Large intestine (tissue), 3 donors: ENCODE data around the gene SLCO1B1. TPM values are rescaled to one million over a fixed set of nuclear protein-coding genes. Genes with fewer than 3 reads are reported as not detected.
"Not testable (repeated sequence)": the region's sequence is repeated elsewhere in the genome, so short reads cannot be mapped to it uniquely, and the experiment has no call there.

ENCODE experiments used
- DNase-seq, 2 donors: peaks; one replicate each; pipeline versions ENCODE4 v3.0.0 to v3.0.0-alpha.2; 2013
- H3K27ac ChIP-seq: one replicate; pipeline ENCODE4 v1.5.1; 2013; ENCODE audit warnings: low read length
- H3K27me3 ChIP-seq: 2 replicates; pipeline ENCODE4 v1.6.1; 2013; ENCODE audit warnings: low read length; ENCODE audit not compliant: control insufficient read depth, insufficient read depth
- H3K36me3 ChIP-seq: 2 replicates; pipeline ENCODE4 v1.6.1; 2013; ENCODE audit warnings: low read length; ENCODE audit not compliant: control insufficient read depth, insufficient read depth
- H3K4me1 ChIP-seq: one replicate; pipeline ENCODE4 v1.6.1; 2013; ENCODE audit warnings: low read length; ENCODE audit not compliant: control insufficient read depth, insufficient read depth
- H3K4me3 ChIP-seq: one replicate; pipeline ENCODE4 v1.5.1; 2013; ENCODE audit warnings: low read length
- H3K9me3 ChIP-seq: one replicate; pipeline ENCODE4 v1.6.1; 2013; ENCODE audit warnings: mild to moderate bottlenecking, low read depth, low read length, moderate library complexity; ENCODE audit not compliant: control insufficient read depth
- WGBS: methylation state at CpG from one replicate; pipeline ENCODE4 v1.1.5; 2013; ENCODE audit warnings: low lambda C conversion rate; ENCODE audit not compliant: insufficient coverage; 5-methylcytosine and 5-hydroxymethylcytosine counted together
- polyA plus RNA-seq: library from polyadenylated mRNA; unstranded; fragments of 120-200 nt; gene quantifications from one replicate; pipeline ENCODE4 v1.2.1, GENCODE V29; 2013

SLCO1B1 gene
- polyA plus RNA-seq, 1 donor = not detected

DNA sequence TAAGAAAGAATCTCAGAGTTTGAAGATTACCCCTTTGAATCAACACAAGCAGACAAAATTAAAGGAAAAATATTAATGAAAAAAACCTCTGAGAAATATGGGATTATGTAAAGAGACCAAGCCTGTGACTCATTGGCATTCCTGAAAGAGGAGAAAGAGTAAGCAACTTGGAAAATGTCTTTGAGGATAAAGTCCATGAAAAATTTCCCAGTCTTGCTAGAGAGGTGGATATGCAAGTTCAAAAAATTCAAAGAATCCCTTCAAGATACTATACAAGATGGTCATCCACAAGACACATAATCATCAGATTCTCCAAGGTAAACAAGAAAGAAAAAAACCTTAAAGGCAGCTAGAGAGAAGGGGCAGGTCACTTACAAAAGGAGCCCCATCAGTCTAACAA, 13.3 kb downstream of the SLCO1B1 start:
- DNase-seq = no peak
- no peaks in the 10 kb centered on the region for H3K36me3 ChIP-seq
- H3K4me1 ChIP-seq = no peaks in the 10 kb centered on the region
- H3K4me3 ChIP-seq = no peak overlapping the region
- no peaks in the 10 kb centered on the region for H3K9me3 ChIP-seq
- no peaks in the 10 kb centered on the region for H3K27me3 ChIP-seq
- H3K27ac ChIP-seq = no peak overlapping the region

DNA sequence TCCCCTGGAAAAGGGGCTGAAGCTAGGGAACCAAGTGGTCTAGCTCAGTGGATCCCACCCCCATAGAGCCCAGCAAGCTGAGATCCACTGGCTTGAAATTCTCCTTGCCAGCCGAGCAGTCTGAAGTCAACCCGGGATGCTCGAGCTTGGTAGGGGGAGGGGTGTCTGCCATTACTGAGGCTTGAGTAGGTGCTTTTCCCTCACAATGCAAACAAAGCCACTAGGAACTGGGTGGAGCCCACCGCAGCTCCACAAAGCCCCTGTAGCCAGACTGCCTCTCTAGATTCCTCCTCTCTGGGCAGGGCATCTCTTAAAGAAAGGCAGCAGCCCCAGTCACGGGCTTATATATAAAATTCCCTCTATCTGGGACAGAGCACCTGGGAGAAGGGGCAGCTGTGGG, 18.9 kb downstream of the SLCO1B1 start:
- H3K4me3 ChIP-seq, H3K36me3 ChIP-seq, H3K9me3 ChIP-seq, H3K4me1 ChIP-seq, DNase-seq, H3K27ac ChIP-seq, H3K27me3 ChIP-seq: not testable (repeated sequence)
- WGBS = no CpG with 5 or more reads among the region's 5 CpGs

DNA sequence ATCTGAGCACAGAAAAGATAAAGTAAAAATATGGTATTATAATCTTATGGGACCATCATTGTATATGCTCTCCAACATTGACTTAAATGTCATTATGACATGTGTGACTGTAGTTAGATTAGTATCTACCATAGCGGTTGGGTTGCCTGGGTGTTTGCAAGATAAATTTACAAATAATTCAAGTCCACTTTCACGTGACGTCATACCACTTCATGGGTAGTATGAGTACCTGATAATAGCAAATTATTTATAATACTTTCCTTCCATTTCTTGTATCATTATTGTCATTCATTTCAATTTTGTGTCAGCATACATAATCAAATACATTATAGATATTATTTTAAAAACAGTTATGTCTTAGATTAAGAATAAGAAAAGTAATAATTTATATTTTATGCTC, 20.2 kb downstream of the SLCO1B1 start:
- Histone ChIP-seq H3K27me3 (no peaks in the 10 kb centered on the region), H3K27ac (no peak overlapping the region), H3K36me3 (no peaks in the 10 kb centered on the region), H3K4me3 (no peak overlapping the region), H3K9me3 (no peaks in the 10 kb centered on the region), H3K4me1 (no peaks in the 10 kb centered on the region)
- DNase-seq = no peak
- WGBS = 100% methylated on average over 2 of the region's 3 CpGs

DNA sequence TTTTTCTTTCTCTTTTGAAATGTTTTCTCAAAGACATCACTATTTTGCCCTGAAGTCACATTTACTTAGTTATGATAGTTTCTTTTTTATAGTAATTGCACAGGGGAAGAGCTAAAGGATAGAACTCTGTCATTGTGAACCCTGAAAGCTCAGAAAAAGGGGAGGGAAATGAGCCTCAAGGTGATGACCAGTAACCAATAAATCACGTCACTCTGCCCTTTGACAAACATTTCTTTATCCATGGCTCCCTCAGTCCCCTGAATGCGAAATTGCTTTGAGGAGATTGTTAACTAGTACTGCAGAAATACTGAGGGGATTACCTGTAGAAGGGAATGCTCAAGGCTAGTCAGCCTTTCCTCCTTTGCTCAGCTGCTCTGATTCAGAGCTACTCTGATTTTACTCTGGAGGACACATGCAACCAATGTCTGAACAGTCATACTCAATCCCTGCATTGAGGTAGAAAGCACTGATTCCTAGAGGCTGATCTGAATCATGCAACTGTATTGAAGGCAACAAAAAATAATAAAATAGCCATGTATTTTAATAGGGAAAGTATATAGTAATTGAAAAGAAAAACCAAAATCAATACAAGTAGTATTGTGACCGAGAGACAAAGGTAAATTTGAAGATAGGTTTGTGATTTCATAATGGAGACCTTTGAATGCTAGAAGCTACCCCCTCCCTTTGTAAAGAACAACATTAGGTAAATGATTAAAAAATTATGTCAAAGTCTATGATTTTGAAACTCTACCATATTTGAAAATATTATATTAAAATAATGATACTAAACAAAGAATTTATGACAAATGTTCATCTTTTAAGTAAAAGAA, 24.7 kb downstream of the SLCO1B1 start:
- Histone ChIP-seq H3K36me3 (no peaks in the 10 kb centered on the region), H3K27me3 (no peaks in the 10 kb centered on the region), H3K4me3 (no peak overlapping the region), H3K9me3 (no peaks in the 10 kb centered on the region), H3K4me1 (no peaks in the 10 kb centered on the region), H3K27ac (no peak overlapping the region)
- 70% methylated on average over 1 of the region's 3 CpGs for WGBS
- DNase-seq = no peak

DNA sequence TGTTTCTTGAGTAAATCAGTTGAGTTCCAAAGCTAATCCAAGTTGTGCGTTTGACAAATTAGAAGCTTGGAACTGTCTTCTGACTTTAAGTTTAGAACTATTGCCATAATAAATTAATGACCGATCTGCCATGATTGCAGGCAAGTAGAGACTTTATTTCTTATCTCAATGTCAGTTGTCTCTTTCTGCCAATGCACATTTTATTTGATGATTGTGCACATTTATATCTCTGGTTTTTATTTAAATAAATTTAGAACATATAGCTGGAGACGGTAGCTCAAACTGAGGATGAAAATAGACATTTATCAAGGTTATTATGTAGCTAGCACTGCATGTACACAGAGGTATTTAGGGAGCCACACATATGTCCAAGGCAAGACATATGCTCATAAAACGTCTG, 34.1 kb downstream of the SLCO1B1 start:
- DNase-seq = no peak
- Histone ChIP-seq H3K9me3 (peaks cover 3% of the 10 kb centered on the region), H3K27ac (no peak overlapping the region), H3K4me1 (no peaks in the 10 kb centered on the region), H3K36me3 (no peaks in the 10 kb centered on the region), H3K4me3 (no peak overlapping the region), H3K27me3 (no peaks in the 10 kb centered on the region)
- WGBS = 90% methylated on average over 2 of the region's 4 CpGs

DNA sequence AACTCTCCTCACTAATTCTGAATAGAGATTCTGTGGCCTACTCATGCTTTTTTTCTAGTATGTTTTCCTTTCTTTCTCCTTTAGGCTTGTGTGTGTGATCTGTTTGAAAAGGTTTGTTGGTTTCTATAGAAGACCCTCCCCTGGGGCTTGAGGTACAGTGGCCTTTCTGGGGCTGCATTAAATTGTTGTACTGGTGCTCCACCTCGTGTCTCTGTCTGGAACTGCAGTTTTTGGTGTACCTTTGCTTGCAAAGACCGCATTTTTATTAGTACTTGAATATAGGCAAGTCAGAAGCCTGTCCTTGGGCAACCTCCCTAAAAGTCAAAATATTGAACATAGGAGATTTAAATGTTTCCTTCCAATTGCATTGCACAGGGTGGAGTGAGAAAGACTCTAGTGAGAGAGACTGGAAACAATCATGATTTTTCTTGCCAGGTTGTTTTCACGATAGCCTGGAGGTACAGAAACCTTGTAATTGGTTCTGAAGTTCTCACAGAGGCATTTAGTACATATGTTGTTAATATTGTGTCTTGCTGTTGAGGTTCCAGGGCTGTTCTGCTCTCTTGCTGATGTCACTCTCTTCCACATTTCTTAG, 39.0 kb downstream of the SLCO1B1 start:
- Histone ChIP-seq H3K4me1 (no peaks in the 10 kb centered on the region), H3K36me3 (no peaks in the 10 kb centered on the region), H3K27ac (no peak overlapping the region), H3K27me3 (no peaks in the 10 kb centered on the region), H3K9me3 (peaks cover 3% of the 10 kb centered on the region), H3K4me3 (no peak overlapping the region)
- WGBS = no CpG with 5 or more reads among the region's 3 CpGs
- DNase-seq = peak in 1 of 2 donors; percentile 3

DNA sequence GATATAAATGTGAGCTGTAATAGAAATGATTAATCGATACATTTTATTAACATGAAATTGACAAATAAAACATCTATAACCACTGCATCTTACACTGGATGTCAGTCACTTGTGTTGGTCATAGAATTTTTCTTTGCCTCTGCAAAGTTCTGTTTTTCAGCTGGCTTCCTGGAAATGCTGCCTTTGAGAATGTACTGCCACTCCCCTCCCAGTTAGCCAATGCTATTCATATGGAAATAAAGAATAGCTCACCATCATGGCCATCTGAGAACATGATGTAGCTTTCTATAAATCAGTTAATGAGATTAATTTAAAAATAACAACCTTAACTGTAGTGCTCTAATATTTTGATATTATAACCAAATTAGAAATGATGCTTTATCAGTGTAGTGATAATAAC, 41.1 kb downstream of the SLCO1B1 start:
- H3K4me3 ChIP-seq = no peak overlapping the region
- DNase-seq = no peak
- no peaks in the 10 kb centered on the region for H3K4me1 ChIP-seq
- peaks cover 3% of the 10 kb centered on the region for H3K9me3 ChIP-seq
- WGBS = no CpG with 5 or more reads among the region's 1 CpG
- H3K27ac ChIP-seq = no peak overlapping the region
- no peaks in the 10 kb centered on the region for H3K36me3 ChIP-seq
- no peaks in the 10 kb centered on the region for H3K27me3 ChIP-seq

DNA sequence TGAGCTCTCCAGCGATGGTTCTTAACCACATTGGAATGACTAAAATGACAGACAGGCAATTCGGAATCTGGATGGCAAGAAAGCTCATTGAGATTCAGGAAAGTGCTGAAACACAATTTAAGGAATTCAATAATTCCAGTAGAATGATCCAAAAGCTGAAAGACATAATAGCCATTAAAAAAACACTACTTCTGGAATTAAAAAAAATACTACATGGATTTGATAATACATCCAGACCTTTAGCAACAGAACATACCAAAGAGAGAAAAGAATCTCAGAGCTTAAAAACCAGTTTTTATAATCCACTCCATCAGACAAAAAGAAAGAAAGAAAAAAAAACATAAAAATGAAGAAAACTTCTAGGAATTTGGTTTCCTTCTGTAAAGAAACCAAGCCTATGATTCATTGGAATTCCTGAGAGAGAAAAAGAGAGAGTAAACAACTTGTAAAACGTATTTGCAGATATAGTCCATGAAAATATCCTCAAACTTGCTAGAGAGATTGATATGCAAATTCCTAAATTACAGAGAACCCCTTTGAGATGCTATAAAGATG, 52.8 kb downstream of the SLCO1B1 start:
- no peaks in the 10 kb centered on the region for H3K9me3 ChIP-seq
- H3K4me3 ChIP-seq = no peak overlapping the region
- no peaks in the 10 kb centered on the region for H3K27me3 ChIP-seq
- H3K36me3 ChIP-seq = no peaks in the 10 kb centered on the region
- WGBS = no CpG with 5 or more reads among the region's 3 CpGs
- no peak for DNase-seq
- no peak overlapping the region for H3K27ac ChIP-seq
- H3K4me1 ChIP-seq = no peaks in the 10 kb centered on the region

DNA sequence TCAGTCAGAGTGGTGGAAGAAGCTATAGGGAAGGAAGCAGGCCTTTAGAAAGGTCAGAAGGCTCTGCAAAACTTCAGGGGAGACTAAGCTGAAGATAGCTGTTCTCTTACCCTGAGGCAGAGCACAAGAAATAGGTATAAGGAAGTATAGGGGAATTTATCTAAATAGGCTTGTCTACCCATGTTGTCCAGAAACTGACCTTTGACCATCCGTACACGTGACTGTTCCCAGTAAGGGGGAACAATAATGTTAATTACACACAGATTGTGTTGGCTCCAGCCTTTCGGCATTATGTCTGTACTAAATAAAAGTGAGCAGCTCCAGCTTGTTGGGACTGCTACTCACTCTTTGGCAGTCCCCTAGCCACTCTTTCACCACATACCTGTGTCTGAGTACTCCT, 59.0 kb downstream of the SLCO1B1 start:
- no peaks in the 10 kb centered on the region for H3K36me3 ChIP-seq
- peak in 1 of 2 donors; percentile 10 for DNase-seq
- no peaks in the 10 kb centered on the region for H3K4me1 ChIP-seq
- no peak overlapping the region for H3K4me3 ChIP-seq
- H3K27ac ChIP-seq = no peak overlapping the region
- H3K9me3 ChIP-seq = peaks cover 5% of the 10 kb centered on the region
- no CpG with 5 or more reads among the region's 3 CpGs for WGBS
- no peaks in the 10 kb centered on the region for H3K27me3 ChIP-seq

DNA sequence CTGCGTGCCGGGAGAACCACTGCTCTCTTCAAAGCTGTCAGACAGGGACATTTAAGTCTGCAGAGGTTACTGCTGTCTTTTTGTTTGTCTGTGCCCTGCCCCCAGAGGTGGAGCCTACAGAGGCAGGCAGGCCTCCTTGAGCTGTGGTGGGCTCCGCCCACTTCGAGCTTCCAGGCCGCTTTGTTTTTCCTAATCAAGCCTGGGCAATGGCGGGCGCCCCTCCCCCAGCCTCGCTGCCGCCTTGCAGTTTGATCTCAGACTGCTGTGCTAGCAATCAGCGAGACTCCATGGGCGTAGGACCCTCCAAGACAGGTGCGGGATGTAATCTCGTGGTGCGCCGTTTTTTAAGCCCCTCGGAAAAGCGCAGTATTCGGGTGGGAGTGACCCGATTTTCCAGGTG, 83.4 kb downstream of the SLCO1B1 start:
- not testable (repeated sequence) for DNase-seq, H3K36me3 ChIP-seq, H3K27me3 ChIP-seq, H3K4me1 ChIP-seq, H3K9me3 ChIP-seq, H3K27ac ChIP-seq, H3K4me3 ChIP-seq
- no CpG with 5 or more reads among the region's 19 CpGs for WGBS

DNA sequence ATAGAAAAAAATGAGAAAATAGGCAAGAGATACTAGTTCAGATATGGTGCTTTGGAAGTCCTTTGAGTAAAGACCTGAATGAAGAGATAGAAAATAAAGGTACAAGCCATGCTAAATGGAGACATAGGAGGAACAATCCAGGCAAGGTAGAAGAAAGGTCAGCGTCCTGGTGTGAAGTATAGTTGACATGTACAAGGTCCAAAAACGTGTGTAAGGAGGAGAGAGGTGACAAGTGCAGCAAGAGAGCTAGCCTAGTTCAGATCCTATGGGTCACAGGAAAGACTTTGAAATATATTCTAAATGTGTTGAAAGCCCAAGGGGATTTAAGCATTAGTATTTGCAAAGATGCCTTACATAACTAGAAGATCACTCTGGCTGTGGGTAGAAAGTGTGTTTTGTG, 88.2 kb downstream of the SLCO1B1 start:
- Histone ChIP-seq H3K9me3 (no peaks in the 10 kb centered on the region), H3K4me3 (no peak overlapping the region), H3K27me3 (no peaks in the 10 kb centered on the region), H3K27ac (no peak overlapping the region), H3K4me1 (no peaks in the 10 kb centered on the region), H3K36me3 (no peaks in the 10 kb centered on the region)
- DNase-seq = no peak
- WGBS = 74% methylated on average over 2 of the region's 2 CpGs
